Lower lobe of right lung (tissue), 2 donors: ENCODE measurements around the gene TMC4. TPM values are rescaled to one million over a fixed set of nuclear protein-coding genes. Genes with fewer than 3 reads are reported as not detected.
A peak's percentile ranks its signal among the peaks of the same experiment; 100 is the strongest.
"Not testable (repeated sequence)": the region's sequence is repeated elsewhere in the genome, so short reads cannot be mapped to it uniquely, and the experiment has no call there.

Source experiments
- ATAC-seq, 2 donors: fragments of 200-7000 bp; cut with Tn5 transposase; one replicate each; pipeline ENCODE4 v1.9.1; 2020 to 2022; ENCODE audit warnings: mild to moderate bottlenecking in 2 of 2, moderate library complexity in 2 of 2
- DNase-seq: peaks from one replicate; pipeline ENCODE4 v3.0.0-alpha.2; 2020
- H3K27ac ChIP-seq: fragments of 200-600 bp; one replicate; pipeline ENCODE4 v1.8.0; 2022
- H3K27me3 ChIP-seq: fragments of 200-600 bp; one replicate; pipeline ENCODE4 v1.8.0; 2022; ENCODE audit warnings: low read depth
- H3K36me3 ChIP-seq: fragments of 200-600 bp; one replicate; pipeline ENCODE4 v1.8.0; 2022; ENCODE audit warnings: mild to moderate bottlenecking
- H3K4me1 ChIP-seq: fragments of 200-600 bp; one replicate; pipeline ENCODE4 v1.8.0; 2022
- H3K4me3 ChIP-seq: fragments of 200-600 bp; one replicate; pipeline ENCODE4 v1.8.0; 2022; ENCODE audit warnings: mild to moderate bottlenecking
- H3K9me3 ChIP-seq: fragments of 200-600 bp; one replicate; pipeline ENCODE4 v1.8.0; 2022
- intact Hi-C: fragments of 100-400 bp; cut with DNase I; formaldehyde crosslinking; loops from one replicate; pipeline ENCODE4 v1.11.0; 2022
- total RNA-seq: library from RNA; stranded (reverse); fragmentation: NEBNext Ultra II Directional; extraction: Animal tissue kit (Norgen Biotek cat#: 25700); gene quantifications from one replicate; pipeline ENCODE4 v1.2.1, GENCODE V29; 2021
- TF ChIP-seq, protein P1 (sequence below): fragments of 200-600 bp; IDR thresholded peaks from one replicate; pipeline ENCODE4 v1.8.0; 2022; ENCODE audit warnings: antibody characterized with exemption, mild to moderate bottlenecking
- donor health status: DM: no; HTN: yes; CAD: no; lungs with severe emphysema.

The TMC4 gene
- total RNA-seq, 1 donor from 2014 or later = 57.6 TPM

GRCh38 chr19:54216869-54217268 is 43.9 kb upstream of the TMC4 start:
- ATAC-seq = no peak
- DNase-seq = no peak
- TF ChIP-seq, protein P1, sequence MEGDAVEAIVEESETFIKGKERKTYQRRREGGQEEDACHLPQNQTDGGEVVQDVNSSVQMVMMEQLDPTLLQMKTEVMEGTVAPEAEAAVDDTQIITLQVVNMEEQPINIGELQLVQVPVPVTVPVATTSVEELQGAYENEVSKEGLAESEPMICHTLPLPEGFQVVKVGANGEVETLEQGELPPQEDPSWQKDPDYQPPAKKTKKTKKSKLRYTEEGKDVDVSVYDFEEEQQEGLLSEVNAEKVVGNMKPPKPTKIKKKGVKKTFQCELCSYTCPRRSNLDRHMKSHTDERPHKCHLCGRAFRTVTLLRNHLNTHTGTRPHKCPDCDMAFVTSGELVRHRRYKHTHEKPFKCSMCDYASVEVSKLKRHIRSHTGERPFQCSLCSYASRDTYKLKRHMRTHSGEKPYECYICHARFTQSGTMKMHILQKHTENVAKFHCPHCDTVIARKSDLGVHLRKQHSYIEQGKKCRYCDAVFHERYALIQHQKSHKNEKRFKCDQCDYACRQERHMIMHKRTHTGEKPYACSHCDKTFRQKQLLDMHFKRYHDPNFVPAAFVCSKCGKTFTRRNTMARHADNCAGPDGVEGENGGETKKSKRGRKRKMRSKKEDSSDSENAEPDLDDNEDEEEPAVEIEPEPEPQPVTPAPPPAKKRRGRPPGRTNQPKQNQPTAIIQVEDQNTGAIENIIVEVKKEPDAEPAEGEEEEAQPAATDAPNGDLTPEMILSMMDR = no peak
- Histone ChIP-seq H3K36me3 (peaks cover 10% of the 10 kb centered on the region), H3K4me3 (no peak overlapping the region), H3K9me3 (no peaks in the 10 kb centered on the region), H3K27me3 (no peaks in the 10 kb centered on the region), H3K27ac (no peak overlapping the region), H3K4me1 (no peaks in the 10 kb centered on the region)
- intact Hi-C loops = no loop called here

DNA sequence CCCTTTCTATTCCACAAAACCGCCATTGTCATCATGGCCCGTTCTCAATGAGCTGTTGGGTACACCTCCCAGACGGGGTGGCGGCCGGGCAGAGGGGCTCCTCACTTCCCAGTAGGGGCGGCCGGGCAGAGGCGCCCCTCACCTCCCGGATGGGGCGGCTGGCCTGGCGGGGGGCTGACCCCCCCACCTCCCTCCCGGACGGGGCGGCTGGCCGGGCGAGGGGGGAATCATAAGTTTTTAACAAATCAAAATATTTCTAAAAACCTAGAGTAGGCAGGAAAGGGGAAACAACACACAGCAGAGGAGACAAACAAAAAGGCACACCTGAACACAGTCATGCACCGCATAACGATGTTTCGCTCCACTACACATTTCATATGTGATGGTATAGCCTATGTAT is 41.8 kb upstream of the TMC4 start:
- not testable (repeated sequence) for H3K27me3 ChIP-seq, ATAC-seq, DNase-seq

GRCh38 chr19:54214217-54214616 is 41.3 kb upstream of the TMC4 start:
- H3K27ac ChIP-seq, H3K27me3 ChIP-seq, intact Hi-C loops, ATAC-seq, H3K9me3 ChIP-seq, H3K36me3 ChIP-seq, H3K4me3 ChIP-seq, DNase-seq: not testable (repeated sequence)
- H3K4me1 ChIP-seq = peaks cover 24% of the 10 kb centered on the region

More for the DNA sequence above, 41.8 kb upstream of the TMC4 start:
- H3K36me3 ChIP-seq, H3K27ac ChIP-seq, intact Hi-C loops, H3K4me3 ChIP-seq, H3K9me3 ChIP-seq: not testable (repeated sequence)
- peaks cover 19% of the 10 kb centered on the region for H3K4me1 ChIP-seq

DNA sequence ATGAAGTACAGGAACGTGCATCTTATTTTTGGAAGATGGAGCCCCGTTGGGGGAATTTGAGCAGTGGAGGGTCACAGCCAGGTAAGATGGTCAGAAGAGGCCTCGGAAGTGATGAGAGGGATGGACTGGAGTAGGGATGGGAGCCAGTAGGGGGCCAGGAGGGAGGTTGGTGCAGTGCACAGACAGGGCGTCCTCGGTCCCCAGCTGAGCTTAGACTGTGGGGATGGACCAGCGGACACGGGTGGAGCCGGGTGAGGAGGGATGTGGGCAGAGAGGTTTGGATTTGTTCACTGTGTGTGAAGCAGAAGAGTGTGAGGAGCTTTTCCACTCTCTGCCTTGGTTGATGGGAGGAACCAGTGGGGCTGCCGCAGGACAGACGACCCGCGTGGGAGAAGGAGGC is 38.3 kb upstream of the TMC4 start:
- peak overlapping the region; percentile 95 for H3K27ac ChIP-seq
- H3K4me3 ChIP-seq = peak overlapping the region; percentile 29
- no peaks in the 10 kb centered on the region for H3K9me3 ChIP-seq
- no peak for ATAC-seq
- DNase-seq = no peak
- no peaks in the 10 kb centered on the region for H3K27me3 ChIP-seq
- intact Hi-C loops = no loop called here
- H3K36me3 ChIP-seq = peaks cover 20% of the 10 kb centered on the region
- peaks cover 54% of the 10 kb centered on the region for H3K4me1 ChIP-seq
- TF ChIP-seq, protein P1 = no peak

DNA sequence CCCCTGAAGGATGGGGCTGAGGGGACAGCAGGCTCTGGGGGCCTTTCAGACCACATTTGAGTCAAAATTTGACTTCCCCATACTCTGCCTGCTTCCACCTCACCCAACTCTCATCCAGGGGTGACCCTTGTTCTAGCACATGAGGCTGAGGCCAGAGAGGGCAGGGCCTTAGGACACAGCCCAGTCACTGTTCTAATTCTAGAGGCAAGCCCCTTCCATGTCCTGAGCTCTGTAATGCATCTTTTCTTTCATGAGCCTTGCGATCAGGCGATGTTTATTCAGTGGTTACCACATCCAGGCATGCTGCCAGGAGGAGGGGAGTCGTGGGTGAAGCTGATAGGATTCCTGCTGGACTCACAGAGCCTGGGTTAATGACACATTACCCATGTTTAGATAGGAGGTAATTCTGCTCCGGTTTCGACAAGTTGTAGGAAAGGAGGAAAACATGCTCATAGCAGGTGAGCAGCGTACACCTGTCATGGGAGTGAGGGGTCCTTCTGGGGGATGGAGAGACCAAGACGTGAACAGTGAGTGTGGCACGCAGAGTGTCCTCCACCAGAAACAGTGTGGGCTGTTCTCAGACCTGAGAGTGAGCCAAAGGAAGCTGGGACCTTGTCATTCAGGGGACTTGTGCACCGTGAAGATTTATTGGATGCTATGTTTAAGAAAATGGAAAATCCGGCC is 37.0 kb upstream of the TMC4 start:
- H3K4me3 ChIP-seq = peak overlapping the region; percentile 29
- no peaks in the 10 kb centered on the region for H3K27me3 ChIP-seq
- peak overlapping the region; percentile 95 for H3K27ac ChIP-seq
- H3K4me1 ChIP-seq = peaks cover 66% of the 10 kb centered on the region
- intact Hi-C loops = no loop called here
- DNase-seq (peak; percentile 92), ATAC-seq (peak; percentile 74 to 81)
- H3K36me3 ChIP-seq = peaks cover 33% of the 10 kb centered on the region
- H3K9me3 ChIP-seq = no peaks in the 10 kb centered on the region
- TF ChIP-seq, protein P1 = no peak

DNA sequence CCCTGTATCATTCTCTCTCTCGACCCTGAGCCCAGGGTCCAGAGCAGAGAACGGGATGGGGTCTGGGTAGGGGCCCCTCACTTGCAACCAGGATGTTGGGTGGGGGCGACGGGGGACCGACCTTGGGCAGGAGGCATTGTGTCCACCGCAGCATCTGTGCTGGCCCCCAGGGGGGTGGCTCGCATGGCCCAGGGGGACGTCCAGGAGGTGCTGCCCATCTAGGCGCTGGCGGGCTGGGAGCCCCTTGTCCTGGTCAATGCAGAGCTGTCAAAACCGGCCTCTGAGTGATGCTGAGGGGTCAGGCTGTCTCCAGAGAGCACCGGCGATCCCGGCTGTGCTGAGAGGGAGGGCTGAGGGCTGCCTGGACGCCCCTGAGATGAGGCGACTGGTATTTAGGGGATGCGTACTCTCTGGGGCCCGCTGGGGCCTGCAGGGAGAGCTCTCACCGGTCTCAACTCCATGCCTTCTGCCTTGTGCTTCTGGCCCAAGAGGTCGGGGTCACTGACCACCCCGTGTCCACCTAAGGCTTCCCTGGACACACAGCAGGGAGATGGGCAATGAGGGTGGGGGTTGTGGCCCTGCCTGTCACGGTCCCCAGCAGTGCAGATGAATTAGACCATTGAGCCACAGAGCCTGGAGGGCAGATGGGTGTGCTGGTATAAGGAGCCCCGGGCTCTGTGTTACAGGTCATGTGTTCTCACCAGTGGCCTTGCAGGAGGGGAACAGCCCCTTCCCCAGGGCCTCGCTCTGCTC is 36.3 kb upstream of the TMC4 start:
- no peaks in the 10 kb centered on the region for H3K9me3 ChIP-seq
- H3K36me3 ChIP-seq = peaks cover 40% of the 10 kb centered on the region
- no peak for DNase-seq
- no peaks in the 10 kb centered on the region for H3K27me3 ChIP-seq
- peaks cover 74% of the 10 kb centered on the region for H3K4me1 ChIP-seq
- H3K4me3 ChIP-seq = no peak overlapping the region
- H3K27ac ChIP-seq = peak overlapping the region; percentile 95
- peak; percentile 1 to 3 for ATAC-seq
- TF ChIP-seq, protein P1 = no peak
- intact Hi-C loops = no loop called here
